Adipocyte (in vitro differentiated cells): Measurements from ENCODE around the gene CAPN8.
A peak's percentile ranks its signal among the peaks of the same experiment; 100 is the strongest.
"Not testable (repeated sequence)": the region's sequence is repeated elsewhere in the genome, so short reads cannot be mapped to it uniquely, and the experiment has no call there.

ENCODE experiments used
- DNase-seq: peaks from one replicate; pipeline ENCODE4 v3.0.0-alpha.2; 2015; ENCODE audit warnings: low read depth
- H3K27me3 ChIP-seq: replicated peaks from 2 replicates; pipeline ENCODE4 v1.7.0; 2013; ENCODE audit warnings: mild to moderate bottlenecking, low read length, moderate library complexity; ENCODE audit not compliant: control insufficient read depth, insufficient read depth
- H3K36me3 ChIP-seq: 2 replicates; pipeline ENCODE4 v1.7.0; 2013; ENCODE audit warnings: low read length, mild to moderate bottlenecking, moderate library complexity; ENCODE audit not compliant: control insufficient read depth, insufficient read depth, severe bottlenecking
- H3K4me1 ChIP-seq: 2 replicates; pipeline ENCODE4 v1.7.0; 2013; ENCODE audit warnings: mild to moderate bottlenecking, low read length, moderate library complexity; ENCODE audit not compliant: control insufficient read depth, insufficient read depth
- H3K4me3 ChIP-seq: 2 replicates; pipeline ENCODE4 v1.7.0; 2013; ENCODE audit warnings: mild to moderate bottlenecking, low read length, moderate library complexity
- H3K9ac ChIP-seq: 2 replicates; pipeline ENCODE4 v1.7.0; 2013; ENCODE audit warnings: mild to moderate bottlenecking, low read length, moderate library complexity
- H3K9me3 ChIP-seq: 2 replicates; pipeline ENCODE4 v1.7.0; 2013; ENCODE audit warnings: mild to moderate bottlenecking, low read length, moderate library complexity; ENCODE audit not compliant: control insufficient read depth

CAPN8 gene

GRCh38 chr1:223538981-223539380, 126.5 kb downstream of the CAPN8 start:
- peaks cover 57% of the 10 kb centered on the region for H3K27me3 ChIP-seq
- no peaks in the 10 kb centered on the region for H3K9me3 ChIP-seq
- H3K9ac ChIP-seq = no peak overlapping the region
- no peaks in the 10 kb centered on the region for H3K4me1 ChIP-seq
- DNase-seq = no peak
- no peak overlapping the region for H3K4me3 ChIP-seq
- no peaks in the 10 kb centered on the region for H3K36me3 ChIP-seq

DNA sequence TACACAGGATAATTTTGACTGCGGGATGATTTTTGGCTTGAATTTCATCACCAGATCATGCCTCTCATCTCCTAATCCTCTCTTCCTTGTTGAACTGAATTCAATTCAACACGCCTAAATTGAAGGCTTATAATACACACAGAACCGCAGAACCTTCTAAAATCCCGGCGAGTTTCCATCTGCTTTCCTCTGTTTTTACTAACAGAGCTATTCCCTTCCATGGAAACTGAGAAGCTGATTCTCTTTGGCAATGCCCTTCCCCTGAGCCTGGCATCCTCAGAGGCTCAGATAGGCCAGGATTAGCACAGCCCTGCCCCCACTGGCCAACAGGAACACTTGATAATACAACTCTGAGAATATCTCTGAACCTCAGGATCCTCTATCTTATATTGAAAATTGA, 130.2 kb downstream of the CAPN8 start:
- H3K4me1 ChIP-seq = no peaks in the 10 kb centered on the region
- no peaks in the 10 kb centered on the region for H3K9me3 ChIP-seq
- DNase-seq = no peak
- H3K27me3 ChIP-seq = peaks cover 56% of the 10 kb centered on the region
- no peaks in the 10 kb centered on the region for H3K36me3 ChIP-seq
- no peak overlapping the region for H3K4me3 ChIP-seq
- H3K9ac ChIP-seq = no peak overlapping the region

DNA sequence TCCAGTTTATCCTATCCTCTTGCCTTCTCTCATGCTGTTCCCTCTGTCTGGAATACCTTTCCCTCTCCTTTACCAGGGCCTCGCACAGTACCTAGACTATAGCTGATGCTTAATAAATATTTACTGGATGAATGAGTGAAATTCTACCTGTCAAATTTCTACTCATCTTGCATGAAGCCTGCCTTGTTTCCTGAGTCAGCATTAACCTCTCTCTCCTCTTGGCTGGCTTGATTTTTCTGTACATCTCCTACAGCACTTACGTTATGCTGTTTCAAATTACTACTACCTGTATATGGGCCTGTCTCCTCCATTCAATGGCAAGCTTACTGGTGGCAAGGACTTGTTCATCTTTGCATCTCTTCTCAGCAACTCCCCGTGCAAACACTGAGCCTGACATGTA, 130.8 kb downstream of the CAPN8 start:
- Histone ChIP-seq H3K9me3 (no peaks in the 10 kb centered on the region), H3K4me1 (no peaks in the 10 kb centered on the region), H3K9ac (no peak overlapping the region), H3K27me3 (peaks cover 50% of the 10 kb centered on the region), H3K4me3 (no peak overlapping the region), H3K36me3 (no peaks in the 10 kb centered on the region)
- DNase-seq = no peak

GRCh38 chr1:223533708-223534107, 131.8 kb downstream of the CAPN8 start:
- DNase-seq = no peak
- Histone ChIP-seq H3K36me3 (no peaks in the 10 kb centered on the region), H3K27me3 (peaks cover 48% of the 10 kb centered on the region), H3K9ac (no peak overlapping the region), H3K4me3 (no peak overlapping the region), H3K4me1 (no peaks in the 10 kb centered on the region), H3K9me3 (no peaks in the 10 kb centered on the region)

GRCh38 chr1:223531742-223532341, 133.7 kb downstream of the CAPN8 start:
- Histone ChIP-seq H3K27me3 (peaks cover 49% of the 10 kb centered on the region), H3K4me3 (no peak overlapping the region), H3K4me1 (no peaks in the 10 kb centered on the region), H3K36me3 (no peaks in the 10 kb centered on the region), H3K9me3 (peaks cover 18% of the 10 kb centered on the region), H3K9ac (no peak overlapping the region)
- DNase-seq = peak; percentile 22

DNA sequence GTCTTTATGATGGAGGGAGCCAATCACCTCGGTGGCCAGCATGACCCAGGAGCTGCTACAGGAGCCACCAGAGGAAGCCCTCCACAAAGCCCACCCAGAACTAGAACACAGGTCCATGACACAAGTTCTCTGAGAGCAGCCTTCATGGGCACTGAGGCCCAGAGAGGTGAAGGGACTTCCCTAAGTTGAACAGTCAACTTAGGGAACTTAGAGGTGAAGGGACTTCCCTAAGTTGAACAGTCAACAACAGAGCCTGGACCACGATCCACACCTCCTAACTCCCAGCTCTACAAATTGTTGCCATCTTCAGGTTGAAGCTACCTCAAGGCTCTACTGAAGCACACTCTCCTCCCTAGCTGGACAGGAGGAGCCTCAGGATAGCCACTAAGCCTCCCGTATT, 139.5 kb downstream of the CAPN8 start:
- no peak overlapping the region for H3K9ac ChIP-seq
- H3K27me3 ChIP-seq = peaks cover 42% of the 10 kb centered on the region
- DNase-seq = no peak
- no peaks in the 10 kb centered on the region for H3K4me1 ChIP-seq
- peaks cover 20% of the 10 kb centered on the region for H3K9me3 ChIP-seq
- H3K36me3 ChIP-seq = no peaks in the 10 kb centered on the region
- no peak overlapping the region for H3K4me3 ChIP-seq

DNA sequence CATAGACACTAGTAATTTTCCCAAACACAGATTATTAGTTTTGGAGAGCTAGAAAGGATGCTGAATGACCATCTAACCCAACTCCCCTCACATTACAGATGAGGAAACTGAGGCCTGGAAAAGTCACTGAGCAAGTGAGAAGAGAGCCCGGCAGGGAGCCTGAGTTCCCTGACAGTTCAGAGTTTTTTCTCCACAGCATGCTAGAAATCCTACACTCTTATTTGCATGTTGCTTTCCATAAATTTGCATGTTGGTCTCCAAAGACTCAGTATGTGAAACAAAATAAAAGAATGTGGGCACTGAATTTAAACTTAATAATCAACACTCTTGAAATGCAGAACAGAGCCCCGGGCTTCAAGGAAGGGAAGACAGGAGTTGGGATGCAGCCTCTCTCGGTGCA, 140.0 kb downstream of the CAPN8 start:
- Histone ChIP-seq H3K9ac (no peak overlapping the region), H3K4me3 (no peak overlapping the region), H3K36me3 (no peaks in the 10 kb centered on the region), H3K27me3 (peaks cover 42% of the 10 kb centered on the region), H3K4me1 (no peaks in the 10 kb centered on the region), H3K9me3 (peaks cover 20% of the 10 kb centered on the region)
- DNase-seq = no peak

DNA sequence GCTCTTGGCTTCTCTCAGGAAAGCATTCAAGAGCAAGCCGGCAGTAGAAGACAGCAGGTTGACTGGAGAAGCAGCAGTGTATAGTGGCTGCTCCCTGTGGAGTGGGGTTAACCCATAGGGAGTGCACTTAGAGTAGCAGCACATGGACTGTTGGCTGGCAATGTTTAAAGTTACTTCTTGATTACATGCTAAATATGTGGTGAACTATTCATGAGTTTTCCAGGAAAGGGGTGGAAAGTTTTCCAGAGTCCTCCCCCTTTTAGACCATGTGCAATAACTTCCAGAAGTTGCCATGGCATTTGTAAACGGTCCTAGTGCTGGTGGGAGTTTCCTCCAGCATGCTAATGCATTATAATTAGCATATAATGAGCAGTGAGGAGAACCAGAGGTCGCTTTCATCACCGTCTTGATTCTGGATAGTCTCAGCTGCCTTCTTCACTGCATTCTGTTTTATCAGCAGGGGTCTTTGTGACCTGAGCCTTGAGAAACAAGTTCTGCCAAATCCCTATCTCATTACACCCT, 140.5 kb downstream of the CAPN8 start:
- H3K9ac ChIP-seq = no peak overlapping the region
- H3K4me1 ChIP-seq = no peaks in the 10 kb centered on the region
- peaks cover 20% of the 10 kb centered on the region for H3K9me3 ChIP-seq
- peaks cover 42% of the 10 kb centered on the region for H3K27me3 ChIP-seq
- H3K4me3 ChIP-seq = no peak overlapping the region
- no peaks in the 10 kb centered on the region for H3K36me3 ChIP-seq
- no peak for DNase-seq

GRCh38 chr1:223521150-223521549, 144.4 kb downstream of the CAPN8 start:
- Histone ChIP-seq H3K36me3 (no peaks in the 10 kb centered on the region), H3K27me3 (peaks cover 27% of the 10 kb centered on the region), H3K9ac (no peak overlapping the region), H3K9me3 (no peaks in the 10 kb centered on the region), H3K4me1 (no peaks in the 10 kb centered on the region), H3K4me3 (no peak overlapping the region)
- no peak for DNase-seq

DNA sequence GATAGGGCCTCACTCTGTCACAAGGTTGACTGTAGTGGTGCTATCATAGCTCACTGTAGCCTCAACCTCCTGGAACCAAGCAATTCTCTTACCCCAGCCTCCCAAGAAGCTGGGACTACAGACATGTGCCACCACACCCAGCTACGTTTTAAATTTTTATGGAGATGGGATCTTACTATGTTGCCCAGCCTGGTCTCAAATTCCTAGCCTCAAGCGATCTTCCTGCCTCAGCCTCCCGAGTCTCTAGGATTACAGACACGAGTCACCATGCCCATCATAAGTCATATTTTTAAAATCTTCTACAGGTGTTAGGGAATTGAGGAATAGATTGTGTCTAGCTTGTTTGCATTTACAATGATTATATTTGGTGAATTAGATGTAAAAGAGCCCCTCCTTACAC, 145.3 kb downstream of the CAPN8 start:
- no peaks in the 10 kb centered on the region for H3K36me3 ChIP-seq
- no peak for DNase-seq
- H3K4me3 ChIP-seq = no peak overlapping the region
- H3K4me1 ChIP-seq = no peaks in the 10 kb centered on the region
- no peaks in the 10 kb centered on the region for H3K9me3 ChIP-seq
- peaks cover 27% of the 10 kb centered on the region for H3K27me3 ChIP-seq
- H3K9ac ChIP-seq = no peak overlapping the region

- Histone ChIP-seq H3K9me3 (no peaks in the 10 kb centered on the region), H3K9ac (no peak overlapping the region), H3K4me1 (no peaks in the 10 kb centered on the region), H3K4me3 (no peak overlapping the region), H3K27me3 (peaks cover 28% of the 10 kb centered on the region), H3K36me3 (no peaks in the 10 kb centered on the region)
- no peak for DNase-seq
Observed at GRCh38 chr1:223519116-223519515, 146.4 kb downstream of the CAPN8 start.

DNA sequence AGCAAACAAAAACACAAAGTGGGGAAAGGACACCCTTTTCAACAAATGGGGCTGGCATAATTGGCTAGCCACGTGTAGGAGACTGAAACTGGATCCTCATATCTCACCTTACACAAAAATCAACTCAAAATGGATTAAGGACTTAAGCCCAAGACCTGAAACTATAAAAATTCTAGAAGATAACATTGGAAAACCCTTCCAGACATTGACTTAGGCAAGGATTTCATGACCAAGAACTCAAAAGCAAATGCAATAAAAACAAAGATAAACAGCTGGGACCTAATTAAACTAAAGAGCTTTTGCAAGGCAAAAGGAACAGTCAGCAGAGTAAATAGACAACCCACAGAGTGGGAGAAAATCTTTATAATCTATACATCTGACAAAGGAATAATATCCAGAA, 146.9 kb downstream of the CAPN8 start:
- H3K4me1 ChIP-seq, H3K36me3 ChIP-seq, H3K9me3 ChIP-seq, DNase-seq, H3K9ac ChIP-seq, H3K4me3 ChIP-seq: not testable (repeated sequence)
- H3K27me3 ChIP-seq = peaks cover 31% of the 10 kb centered on the region
